Measurements from ENCODE around the gene PHF2.

PHF2 gene

GRCh38 chr9:93678199-93679019, 102.0 kb downstream of the PHF2 start:
- no peak for DNase-seq (ENCODE audit: low read depth)
- H3K4me3 ChIP-seq (ENCODE audit: low read length) = no peak overlapping the region
- TF ChIP-seq CTCF (IDR thresholded peaks at IDR 0.05; ENCODE audit: insufficient read depth, low read depth, low read length, missing control alignments) = no peak

GRCh38 chr9:93679536-93680442, 103.4 kb downstream of the PHF2 start:
- TF ChIP-seq CTCF (IDR thresholded peaks at IDR 0.05; ENCODE audit: insufficient read depth, low read depth, low read length, missing control alignments) = no peak
- no peak overlapping the region for H3K4me3 ChIP-seq (ENCODE audit: low read length)
- no peak for DNase-seq (ENCODE audit: low read depth)

GRCh38 chr9:93680443-93681268, 104.3 kb downstream of the PHF2 start:
- H3K4me3 ChIP-seq (ENCODE audit: low read length) = no peak overlapping the region
- TF ChIP-seq CTCF (IDR thresholded peaks at IDR 0.05; ENCODE audit: insufficient read depth, low read depth, low read length, missing control alignments) = no peak
- DNase-seq (ENCODE audit: low read depth) = no peak

- DNase-seq (ENCODE audit: low read depth) = no peak
- TF ChIP-seq CTCF (IDR thresholded peaks at IDR 0.05; ENCODE audit: insufficient read depth, low read depth, low read length, missing control alignments) = no peak
Observed at GRCh38 chr9:93681269-93682154, 105.1 kb downstream of the PHF2 start.

GRCh38 chr9:93682155-93682968, 106.0 kb downstream of the PHF2 start:
- peak; percentile 61 for DNase-seq (ENCODE audit: low read depth)
- peak; percentile 77 for TF ChIP-seq CTCF (IDR thresholded peaks at IDR 0.05; ENCODE audit: insufficient read depth, low read depth, low read length, missing control alignments)
- no peak overlapping the region for H3K4me3 ChIP-seq (ENCODE audit: low read length)

More at GRCh38 chr9:93681269-93682154, 105.1 kb downstream of the PHF2 start:
- no peak overlapping the region for H3K4me3 ChIP-seq (ENCODE audit: low read length)
